GM21619 (cell line): Measurements from ENCODE around the gene SFT2D3.
A peak's percentile ranks its signal among the peaks of the same experiment; 100 is the strongest.

Experiments used
- ATAC-seq: cut with Tn5 transposase; IDR thresholded peaks from one replicate; pipeline ENCODE4 v1.9.1; 2021; ENCODE audit not compliant: unreplicated experiment

The SFT2D3 gene

DNA sequence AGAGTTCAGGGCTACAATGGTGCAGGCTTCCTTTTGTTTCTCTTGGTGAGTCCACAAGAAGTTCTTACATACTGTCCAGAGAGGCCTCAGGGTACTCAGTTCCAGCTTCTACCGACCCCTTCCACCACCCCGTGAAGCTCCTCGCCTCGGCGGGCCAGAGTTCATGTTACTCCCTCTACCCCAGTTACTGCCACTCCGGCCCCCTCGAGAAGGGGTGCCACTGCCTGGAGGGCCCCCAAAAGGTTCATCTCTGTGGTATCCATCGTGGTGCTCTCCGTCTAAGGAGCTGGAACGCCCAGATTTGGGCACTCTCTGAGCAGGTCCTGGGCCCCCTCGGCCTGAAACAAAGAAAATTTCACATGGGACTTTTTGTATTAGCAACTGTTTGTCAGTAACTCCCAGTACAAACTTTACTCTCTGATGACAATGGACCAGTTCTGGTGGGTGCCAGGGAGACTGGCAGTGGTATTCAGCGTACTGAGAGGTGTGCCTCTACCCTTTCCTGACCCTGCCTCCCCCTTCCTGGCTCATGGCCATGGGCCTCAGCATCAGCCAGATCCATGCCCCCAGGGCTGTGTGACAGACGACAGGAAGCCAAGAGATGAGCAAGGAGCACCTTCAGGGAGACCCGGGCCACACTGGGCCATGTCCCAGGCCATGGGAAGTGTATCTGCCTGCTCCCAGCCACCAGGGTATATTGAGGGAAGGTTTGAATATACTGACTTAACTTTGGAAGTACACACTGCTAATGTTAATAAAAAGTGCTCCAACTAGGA, 5.1 kb downstream of the SFT2D3 start:
- ATAC-seq, result no peak

GRCh38 chr2:127707890-127708648, 6.8 kb downstream of the SFT2D3 start:
- no peak for ATAC-seq

DNA sequence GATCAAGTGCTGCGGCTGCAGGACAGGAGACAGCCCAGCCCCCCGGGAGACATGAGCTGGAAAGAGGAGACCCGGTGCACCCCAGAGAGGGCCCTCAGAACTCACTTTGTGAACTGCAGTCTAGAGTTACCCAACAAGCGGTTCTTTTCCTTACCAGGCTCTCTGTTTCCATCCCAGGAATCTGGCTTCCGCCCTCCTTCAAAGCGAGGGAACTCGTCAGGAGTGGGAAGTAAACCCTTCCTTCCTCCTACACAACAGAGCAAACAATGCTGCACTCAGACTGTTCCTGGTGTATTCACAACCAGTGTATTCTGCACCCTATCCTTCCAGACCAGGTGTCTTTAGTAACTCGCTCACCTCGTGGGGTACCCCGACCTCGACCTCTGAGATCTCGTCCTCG, 8.0 kb downstream of the SFT2D3 start:
- no peak for ATAC-seq

DNA sequence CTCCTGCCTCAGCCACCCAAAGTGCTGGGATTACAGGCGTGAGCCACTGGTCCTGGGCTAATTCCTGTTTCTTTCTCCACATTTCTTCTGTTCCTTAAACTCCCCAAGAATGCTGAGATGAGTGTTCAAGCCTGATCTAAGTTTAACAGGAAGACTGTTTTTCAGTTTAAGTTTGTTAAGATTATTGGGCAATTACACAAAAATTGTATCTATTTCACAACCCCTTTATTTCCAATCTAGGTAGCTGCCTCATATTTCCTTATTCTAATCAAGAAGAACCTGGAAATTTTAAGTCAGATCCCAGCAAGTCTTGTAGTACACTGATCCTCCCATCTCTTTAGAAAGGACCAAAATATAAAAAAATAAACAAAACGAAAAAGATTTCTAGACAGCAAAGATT, 11.7 kb downstream of the SFT2D3 start:
- no peak for ATAC-seq

GRCh38 chr2:127713562-127713961, 12.3 kb downstream of the SFT2D3 start:
- ATAC-seq, result no peak

GRCh38 chr2:127715778-127716449, 14.6 kb downstream of the SFT2D3 start:
- ATAC-seq, result no peak

GRCh38 chr2:127718271-127718670, 17.0 kb downstream of the SFT2D3 start:
- ATAC-seq, result no peak

DNA sequence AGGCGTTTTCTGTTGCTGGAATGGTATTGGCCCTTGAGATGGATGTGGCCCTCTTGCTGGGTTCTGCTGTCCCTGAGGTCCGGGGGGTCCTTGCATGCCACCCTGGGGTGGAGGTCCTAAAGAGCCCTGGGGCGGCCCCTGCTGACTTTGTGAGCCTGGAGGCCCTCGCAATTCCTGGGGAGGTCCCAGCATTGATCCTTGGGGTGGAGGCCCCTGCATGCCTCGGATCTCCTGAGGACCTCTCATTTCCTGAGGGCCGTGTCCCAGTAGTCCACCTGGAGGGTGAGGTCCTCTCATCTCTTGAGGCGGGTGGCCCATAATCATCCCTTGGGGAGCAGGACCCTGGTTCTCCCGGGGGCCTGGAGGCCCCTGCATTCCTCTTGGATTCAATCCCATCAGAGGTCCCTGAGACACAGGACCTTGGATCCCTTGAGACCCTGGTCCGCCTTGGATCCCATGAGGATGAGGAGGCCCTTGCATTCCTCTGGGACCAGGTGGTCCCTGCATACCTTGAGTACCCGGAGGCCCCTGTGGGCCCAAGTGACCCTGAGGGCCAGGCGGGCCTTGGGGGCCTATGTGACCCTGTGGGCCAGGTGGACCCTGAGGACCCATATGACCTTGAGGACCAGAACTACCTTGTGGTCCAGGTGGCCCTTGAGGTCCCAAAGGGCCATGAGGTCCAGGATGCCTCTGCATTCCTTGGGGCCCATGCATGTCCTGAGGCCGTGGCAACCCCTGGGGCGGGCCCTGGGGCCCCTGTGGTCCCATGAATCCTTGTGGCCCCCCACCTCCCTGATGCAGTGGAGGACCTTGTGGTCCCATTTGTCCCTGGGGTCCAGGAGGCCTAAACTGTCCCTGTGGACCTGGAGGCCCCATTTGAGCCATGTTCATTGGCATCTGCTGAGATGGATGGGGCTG, 18.3 kb downstream of the SFT2D3 start:
- ATAC-seq, result no peak

DNA sequence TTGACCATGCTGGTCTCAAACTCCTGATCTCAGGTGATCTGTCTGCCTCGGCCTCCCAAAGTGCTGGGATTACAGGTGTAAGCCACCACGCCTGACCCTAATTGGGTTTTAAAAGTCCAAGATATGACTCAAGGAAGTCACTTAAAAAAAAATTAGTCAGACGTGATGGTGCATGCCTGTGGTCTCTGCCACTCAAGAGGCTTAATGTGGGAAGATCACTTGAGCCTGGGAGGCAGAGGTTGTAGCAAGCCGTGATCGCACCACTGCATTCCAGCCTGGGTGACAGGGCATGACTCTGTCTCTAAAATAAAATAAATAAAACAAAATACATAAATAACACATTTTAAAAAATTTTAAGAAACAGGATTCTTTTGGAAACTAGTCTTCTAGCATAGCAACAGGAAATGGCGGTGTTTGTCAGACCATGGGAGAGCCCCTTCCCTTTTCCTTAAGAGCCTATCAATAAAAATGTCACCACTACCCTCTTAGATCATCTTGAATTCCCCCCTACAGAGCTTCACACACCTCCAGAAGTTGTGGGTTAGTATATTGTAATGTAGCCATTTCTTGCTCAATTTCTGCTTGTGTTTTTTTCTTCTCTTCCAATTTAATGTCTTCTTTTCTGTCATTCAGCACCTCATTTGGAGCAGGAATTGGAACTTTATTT, 20.1 kb downstream of the SFT2D3 start:
- ATAC-seq, result no peak

GRCh38 chr2:127721978-127722355, 20.7 kb downstream of the SFT2D3 start:
- ATAC-seq, result no peak

DNA sequence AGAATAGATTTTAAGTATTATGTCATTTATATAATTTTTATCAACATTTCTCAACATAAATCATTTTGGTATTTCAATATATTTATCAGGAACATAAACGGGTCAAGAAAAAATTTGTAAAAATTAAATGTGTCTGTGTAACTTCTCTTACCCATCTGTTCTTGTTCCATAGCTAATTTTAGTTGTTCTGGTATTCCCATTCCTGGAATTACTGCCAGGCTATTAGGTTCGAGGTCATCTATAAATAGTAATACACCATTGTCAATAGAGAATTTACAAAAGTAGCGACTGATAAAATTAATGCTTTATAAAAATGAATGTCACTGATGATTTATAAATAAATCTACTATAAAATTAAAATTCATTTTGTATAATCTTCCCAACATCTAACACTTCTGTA, 21.5 kb downstream of the SFT2D3 start:
- ATAC-seq, result no peak

DNA sequence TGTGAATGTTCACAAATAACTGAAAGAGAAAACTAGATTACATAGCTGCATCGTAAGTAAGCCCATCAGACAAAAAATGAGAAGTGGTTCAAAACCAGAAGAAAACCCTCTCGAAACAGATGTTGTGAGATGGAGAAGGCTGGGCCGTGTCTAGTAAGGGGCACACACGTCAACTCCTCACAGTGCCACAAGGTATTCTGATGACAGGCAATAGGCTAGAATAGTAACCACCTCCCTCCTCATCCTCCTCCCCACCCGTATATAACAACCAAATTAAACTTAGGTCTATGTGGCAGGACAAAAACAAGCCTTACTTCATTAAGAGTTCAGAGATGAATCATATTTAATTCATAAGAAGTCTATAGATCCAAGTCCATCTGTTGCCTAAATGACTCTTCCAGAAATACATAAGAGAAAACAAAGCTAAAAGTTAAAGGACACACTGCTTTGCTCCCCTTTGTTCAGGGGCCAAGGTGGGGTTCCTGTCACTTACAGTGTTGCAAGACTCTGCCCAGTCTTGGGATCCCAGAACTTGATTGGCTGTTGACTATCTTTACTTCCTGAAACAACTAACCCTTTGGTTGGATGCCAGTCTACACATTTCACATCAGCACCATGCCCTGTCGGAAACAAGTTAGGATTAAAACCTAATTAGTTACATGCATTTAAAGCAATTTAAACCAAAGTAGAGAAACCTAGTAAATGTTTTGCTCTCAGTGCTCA, 25.0 kb downstream of the SFT2D3 start:
- no peak for ATAC-seq

DNA sequence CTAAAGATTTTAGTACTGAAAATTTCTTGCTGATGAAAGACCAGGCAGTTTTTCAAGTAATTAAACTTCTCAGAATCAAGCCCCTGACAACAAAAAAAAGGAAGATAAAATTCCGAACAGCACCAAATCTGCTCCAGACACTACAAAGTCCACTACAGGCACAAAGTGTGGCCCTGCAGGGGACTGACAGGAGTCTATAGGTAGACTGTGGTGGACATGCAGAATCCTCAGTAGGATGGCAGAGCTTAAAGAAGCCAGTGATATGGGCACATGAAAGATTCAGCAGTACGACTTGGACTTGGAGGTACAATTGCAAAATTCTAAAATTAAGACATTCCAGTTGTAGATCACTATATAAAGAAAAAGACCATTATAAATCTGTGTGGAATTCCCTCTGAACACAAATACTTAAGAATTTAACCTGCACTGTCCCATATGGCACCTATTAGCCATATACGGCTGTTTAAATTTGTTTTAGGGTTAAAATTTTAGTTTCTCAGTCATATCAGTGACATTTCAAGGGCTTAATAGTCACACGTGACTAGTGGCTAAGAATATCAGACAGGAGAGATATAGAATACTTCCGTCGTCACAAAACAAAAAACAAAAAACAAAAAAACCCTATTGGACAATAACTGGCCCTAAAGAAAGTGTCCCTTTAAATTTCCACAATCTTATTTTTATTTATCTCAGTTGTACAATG, 32.0 kb downstream of the SFT2D3 start:
- no peak for ATAC-seq

GRCh38 chr2:127733816-127734537, 32.7 kb downstream of the SFT2D3 start:
- ATAC-seq, result no peak

- no peak for ATAC-seq
Measured at GRCh38 chr2:127735044-127735443, 33.7 kb downstream of the SFT2D3 start.

DNA sequence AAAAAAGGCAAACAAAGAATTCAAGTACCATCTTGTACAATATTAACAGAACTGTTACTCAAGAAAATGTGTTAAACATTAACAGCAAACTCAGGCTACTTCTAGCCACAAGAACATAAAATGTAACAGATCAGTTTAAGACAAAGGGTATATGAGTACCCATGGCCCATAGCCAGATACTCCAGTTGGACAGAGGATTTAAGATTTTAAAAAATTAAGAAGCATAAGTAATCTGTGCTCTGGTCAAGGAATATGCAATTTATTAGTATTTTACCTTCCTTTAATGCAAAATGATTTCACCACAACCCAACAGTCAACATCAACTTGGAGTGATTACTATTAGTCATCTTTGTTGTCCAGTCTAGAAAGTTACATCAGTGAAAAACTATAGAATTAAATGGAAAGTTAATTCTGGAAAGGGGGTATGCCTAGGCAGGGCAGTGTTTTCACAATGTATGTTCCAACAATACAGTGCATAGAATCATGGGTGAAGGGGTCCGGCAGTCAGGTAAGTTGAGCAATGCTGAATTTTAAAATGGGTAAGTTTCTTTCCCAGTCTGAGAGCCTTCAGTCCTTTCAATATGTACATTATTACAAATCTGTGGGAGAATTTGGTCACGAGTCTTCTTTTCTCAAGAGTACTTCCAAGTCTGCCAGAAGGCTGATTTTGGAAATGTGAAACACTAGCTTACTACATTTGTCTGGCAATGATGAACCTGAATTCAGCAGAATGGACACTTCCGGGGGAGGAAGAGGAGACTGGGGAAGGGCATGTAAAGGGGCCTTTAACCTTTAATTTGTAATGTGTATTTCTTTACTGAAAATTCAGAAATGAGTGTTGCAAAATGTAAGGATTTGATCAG, 34.5 kb downstream of the SFT2D3 start:
- peak; percentile 77 for ATAC-seq

GRCh38 chr2:127737892-127738291, 36.6 kb downstream of the SFT2D3 start:
- no peak for ATAC-seq

DNA sequence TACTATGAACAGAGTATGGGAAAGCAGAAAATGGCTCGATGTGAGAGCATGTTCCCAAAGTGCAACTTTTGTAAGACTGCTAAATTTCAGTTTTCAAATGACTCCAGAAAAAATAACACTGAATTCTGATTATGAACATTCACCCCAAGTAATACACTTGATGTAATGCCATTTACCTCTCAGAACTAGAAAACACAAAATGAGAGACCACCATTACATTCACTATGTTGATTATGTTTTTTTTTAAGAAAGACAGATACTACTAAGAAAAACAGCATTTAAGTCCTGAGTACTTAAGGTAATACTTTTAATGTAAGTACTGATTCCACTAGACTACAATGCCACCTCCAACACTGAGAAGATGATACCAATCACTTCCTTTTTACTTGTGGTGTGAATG, 38.5 kb downstream of the SFT2D3 start:
- no peak for ATAC-seq
